Naive thymus-derived CD4-positive, alpha-beta T cell (primary cell): Measurements from ENCODE around the gene QTRT2. TPM values are rescaled to one million over a fixed set of nuclear protein-coding genes. Genes with fewer than 3 reads are reported as not detected.

ENCODE experiments used
- ATAC-seq: fragments of 150-1000 bp; cut with Tn5 transposase; 2 replicates; pipeline ENCODE4 v1.10.0; 2021; ENCODE audit warnings: mild to moderate bottlenecking, moderate library complexity
- CTCF ChIA-PET: fragments of 350-600 bp; sonication (Branson Sonifier 250); formaldehyde crosslinking; loops from one replicate; lab custom pipeline; 2021; ENCODE audit warnings: antibody characterized with exemption; lab: Charles Lee
- POLR2A ChIA-PET: fragments of 350-600 bp; sonication (Branson Sonifier 250); formaldehyde crosslinking; loops from one replicate; lab custom pipeline; 2021; ENCODE audit warnings: antibody characterized with exemption, inconsistent platforms; lab: Charles Lee
- DNase-seq, 9 donors: peaks; one replicate each; pipeline versions ENCODE4 v3.0.0 to v3.0.0-alpha.2; 2020 to 2022; ENCODE audit warnings: mixed read lengths in 1 of 9
- H3K27ac ChIP-seq: one replicate; pipeline ENCODE4 v1.7.0; 2013; ENCODE audit warnings: mild to moderate bottlenecking, low read depth, low read length, moderate library complexity
- H3K27me3 ChIP-seq, 2 donors: one replicate each; pipeline ENCODE4 v1.7.0; 2013; ENCODE audit warnings: low read length in 2 of 2, mild to moderate bottlenecking in 2 of 2, moderate library complexity in 2 of 2; ENCODE audit not compliant: control insufficient read depth in 2 of 2, insufficient read depth in 2 of 2
- H3K36me3 ChIP-seq, 3 experiments: 1 replicate in 2 of 3; 2 replicates in 1 of 3; pipeline ENCODE4 v1.7.0; 2013; ENCODE audit warnings: low read length in 3 of 3, mild to moderate bottlenecking in 3 of 3, moderate library complexity in 1 of 3; ENCODE audit not compliant: insufficient read depth in 3 of 3, control insufficient read depth in 2 of 3
- H3K4me1 ChIP-seq, 2 donors: one replicate each; pipeline ENCODE4 v1.7.0; 2013; ENCODE audit warnings: low read length in 2 of 2, mild to moderate bottlenecking in 2 of 2, moderate library complexity in 1 of 2; ENCODE audit not compliant: control insufficient read depth in 2 of 2, insufficient read depth in 2 of 2
- H3K4me3 ChIP-seq: 2 replicates; pipeline ENCODE4 v1.7.0; 2013; ENCODE audit warnings: mild to moderate bottlenecking, low read length
- H3K9me3 ChIP-seq, 3 experiments: 1 replicate in 2 of 3; 2 replicates in 1 of 3; pipeline ENCODE4 v1.7.0; 2013; ENCODE audit warnings: low read length in 3 of 3; ENCODE audit not compliant: control insufficient read depth in 2 of 3
- H3K27ac Mint-ChIP-seq, 9 donors: one replicate each; pipeline ENCODE4 v1.8.0; 2020 to 2022; ENCODE audit warnings: mixed read lengths in 9 of 9, mild to moderate bottlenecking in 8 of 9, moderate library complexity in 5 of 9, inconsistent platforms in 2 of 9
- H3K27me3 Mint-ChIP-seq, 5 donors: one replicate each; pipeline ENCODE4 v1.8.0; 2021 to 2022; ENCODE audit warnings: mixed read lengths in 5 of 5, mild to moderate bottlenecking in 1 of 5
- H3K36me3 Mint-ChIP-seq, 5 donors: one replicate each; pipeline ENCODE4 v1.8.0; 2020 to 2022; ENCODE audit warnings: mixed read lengths in 5 of 5, mild to moderate bottlenecking in 3 of 5, inconsistent platforms in 1 of 5
- H3K4me1 Mint-ChIP-seq, 7 donors: one replicate each; pipeline ENCODE4 v1.8.0; 2020 to 2022; ENCODE audit warnings: mixed read lengths in 7 of 7, mild to moderate bottlenecking in 3 of 7, inconsistent platforms in 1 of 7
- H3K4me3 Mint-ChIP-seq, 10 donors: one replicate each; pipeline ENCODE4 v1.8.0; 2020 to 2022; ENCODE audit warnings: mild to moderate bottlenecking in 10 of 10, mixed read lengths in 10 of 10, moderate library complexity in 6 of 10, inconsistent platforms in 2 of 10
- H3K9me3 Mint-ChIP-seq, 11 donors: one replicate each; pipeline ENCODE4 v1.8.0; 2020 to 2022; ENCODE audit warnings: mixed read lengths in 11 of 11, mild to moderate bottlenecking in 4 of 11, inconsistent platforms in 1 of 11, moderate library complexity in 1 of 11
- intact Hi-C, 2 donors: fragments of 100-400 bp; cut with micrococcal nuclease; formaldehyde crosslinking; loops; one replicate each; pipeline ENCODE4 v1.15.1; 2023
- polyA plus RNA-seq, 2 donors: library from polyadenylated mRNA; unstranded; fragments of 300-500 nt; fragmentation: Illumina TruSeq; gene quantifications; one replicate each; pipeline ENCODE4 v1.2.3, GENCODE V29; 2021
- total RNA-seq, 6 experiments: library from RNA in 5 of 6; stranded (reverse) in 5 of 6; gene quantifications; 1 replicate in 5 of 6; 2 replicates in 1 of 6; pipeline ENCODE4 v1.2.3 and lab custom pipeline; 2021 to 2026

Gene QTRT2
- total and polyA plus RNA-seq, 7 experiments from 2014 or later: 9.6 to 38.8 (median 32.5) TPM

DNA sequence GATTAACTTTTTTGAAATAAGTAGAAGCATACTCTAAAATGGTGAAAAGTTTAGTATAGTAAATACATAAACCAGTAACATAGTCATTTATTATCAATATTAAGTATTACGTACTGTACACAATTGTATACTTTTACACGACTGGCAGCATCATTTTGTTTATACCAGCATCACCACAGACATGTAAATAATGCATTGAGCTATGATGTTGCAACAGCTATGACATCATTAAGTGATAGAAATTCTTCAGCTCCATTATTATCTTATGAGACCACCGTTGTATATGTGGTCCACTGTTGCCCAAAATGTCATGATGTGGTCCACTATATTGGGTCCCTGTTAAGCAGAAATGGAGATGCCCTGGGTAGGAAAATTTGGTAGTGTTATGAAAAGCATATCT lies 71.0 kb downstream of the QTRT2 start:
- H3K27ac ChIP-seq: no peak overlapping the region
- Mint-ChIP-seq H3K36me3 (peaks cover 0 to 1% (median 0%) of the 10 kb centered on the region in 5 donors), H3K27ac (no peak overlapping the region), H3K9me3 (peaks cover 0 to 3% (median 0%) of the 10 kb centered on the region in 11 donors), H3K27me3 (peaks cover 0 to 13% (median 3%) of the 10 kb centered on the region in 5 donors), H3K4me3 (no peak overlapping the region), H3K4me1 (no peaks in the 10 kb centered on the region)
- ATAC-seq: no peak
- no peaks in the 10 kb centered on the region for H3K27me3 ChIP-seq
- no peak overlapping the region for H3K4me3 ChIP-seq
- intact Hi-C loops: no loop called here
- ChIA-PET CTCF (no interaction called here), POLR2A (no interaction called here)
- H3K36me3 ChIP-seq: no peaks in the 10 kb centered on the region
- no peak for DNase-seq
- H3K4me1 ChIP-seq: no peaks in the 10 kb centered on the region
- no peaks in the 10 kb centered on the region for H3K9me3 ChIP-seq

- intact Hi-C loops: no loop called here
- Histone ChIP-seq H3K4me1 (no peaks in the 10 kb centered on the region), H3K4me3 (no peak overlapping the region), H3K9me3 (no peaks in the 10 kb centered on the region), H3K36me3 (no peaks in the 10 kb centered on the region), H3K27ac (no peak overlapping the region), H3K27me3 (no peaks in the 10 kb centered on the region)
- Mint-ChIP-seq H3K27me3 (peaks cover 0 to 12% (median 3%) of the 10 kb centered on the region in 5 donors), H3K9me3 (peaks cover 0 to 3% (median 0%) of the 10 kb centered on the region in 11 donors), H3K36me3 (peaks cover 0 to 1% (median 0%) of the 10 kb centered on the region in 5 donors), H3K27ac (no peak overlapping the region), H3K4me3 (no peak overlapping the region), H3K4me1 (no peaks in the 10 kb centered on the region)
- DNase-seq: no peak
- no peak for ATAC-seq
- ChIA-PET POLR2A (no interaction called here), CTCF (interaction anchor here (1.0 kb wide), 1 partner anchor 256 kb away, joined by 4 read pairs; no protein-coding TSS in a partner anchor)
Observed at GRCh38 chr3:114128231-114128630, 71.7 kb downstream of the QTRT2 start.

DNA sequence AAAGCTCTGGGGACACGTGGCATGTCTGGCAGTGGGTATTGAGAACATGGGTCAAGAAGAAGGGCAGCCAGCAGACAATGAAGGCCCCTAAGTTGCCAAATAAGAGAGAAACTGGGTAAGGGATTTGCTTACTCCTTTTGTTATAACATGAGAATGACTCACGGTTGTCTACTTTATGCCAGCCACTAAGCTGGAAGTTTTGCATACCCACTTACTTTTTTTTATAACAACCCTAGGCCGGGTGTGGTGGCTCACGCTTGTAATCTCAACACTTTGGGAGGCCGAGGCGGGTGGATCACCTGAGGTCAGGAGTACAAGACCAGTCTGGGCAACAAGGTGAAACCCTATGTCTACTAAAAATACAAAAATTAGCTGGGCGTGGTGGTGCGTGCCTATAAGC lies 72.3 kb downstream of the QTRT2 start:
- DNase-seq (no peak), ATAC-seq (no peak)
- Mint-ChIP-seq H3K4me3 (no peak overlapping the region), H3K36me3 (peaks cover 0 to 1% (median 0%) of the 10 kb centered on the region in 5 donors), H3K9me3 (peaks cover 0 to 2% (median 0%) of the 10 kb centered on the region in 11 donors), H3K4me1 (no peaks in the 10 kb centered on the region), H3K27ac (peak overlapping the region in 1 of 9 donors; percentile 23), H3K27me3 (peaks cover 0 to 6% (median 3%) of the 10 kb centered on the region in 5 donors)
- Histone ChIP-seq H3K4me3 (no peak overlapping the region), H3K4me1 (no peaks in the 10 kb centered on the region), H3K9me3 (no peaks in the 10 kb centered on the region), H3K27me3 (no peaks in the 10 kb centered on the region), H3K36me3 (no peaks in the 10 kb centered on the region), H3K27ac (no peak overlapping the region)
- intact Hi-C loops: no loop called here
- POLR2A ChIA-PET: no interaction called here
- CTCF ChIA-PET: interaction anchor here (1.0 kb wide), 1 partner anchor 255 kb away, joined by 4 read pairs; no protein-coding TSS in a partner anchor

DNA sequence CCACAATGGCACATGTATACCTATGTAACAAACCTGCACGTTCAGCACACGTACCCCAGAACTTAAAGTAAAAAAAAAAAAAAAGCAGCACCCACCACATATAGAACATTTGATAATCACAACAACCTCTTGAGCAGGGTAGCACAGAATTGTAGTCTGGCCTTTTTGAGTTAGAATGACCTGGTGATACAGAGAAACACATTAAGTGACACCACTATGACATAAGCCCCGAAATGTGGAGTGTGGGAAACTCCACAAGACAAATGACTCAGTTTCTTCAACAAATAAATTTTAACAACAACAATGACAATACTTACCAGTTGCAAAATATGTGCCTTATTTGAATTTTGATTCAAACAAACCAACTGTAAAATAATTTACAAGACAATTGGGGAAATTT lies 76.0 kb downstream of the QTRT2 start:
- H3K36me3 Mint-ChIP-seq: peaks cover 0 to 4% (median 0%) of the 10 kb centered on the region in 5 donors
- Histone ChIP-seq H3K27me3 (no peaks in the 10 kb centered on the region), H3K4me1 (no peaks in the 10 kb centered on the region), H3K4me3 (no peak overlapping the region), H3K36me3 (no peaks in the 10 kb centered on the region), H3K27ac (no peak overlapping the region), H3K9me3 (no peaks in the 10 kb centered on the region)
- H3K4me1 Mint-ChIP-seq: no peaks in the 10 kb centered on the region
- H3K9me3 Mint-ChIP-seq: peaks cover 0 to 4% (median 0%) of the 10 kb centered on the region in 11 donors
- no peak for DNase-seq
- no peak overlapping the region for H3K27ac Mint-ChIP-seq
- intact Hi-C loops: no loop called here
- POLR2A ChIA-PET: no interaction called here
- CTCF ChIA-PET: no interaction called here
- no peak overlapping the region for H3K4me3 Mint-ChIP-seq
- peaks cover 0 to 6% (median 3%) of the 10 kb centered on the region in 5 donors for H3K27me3 Mint-ChIP-seq
- no peak for ATAC-seq

DNA sequence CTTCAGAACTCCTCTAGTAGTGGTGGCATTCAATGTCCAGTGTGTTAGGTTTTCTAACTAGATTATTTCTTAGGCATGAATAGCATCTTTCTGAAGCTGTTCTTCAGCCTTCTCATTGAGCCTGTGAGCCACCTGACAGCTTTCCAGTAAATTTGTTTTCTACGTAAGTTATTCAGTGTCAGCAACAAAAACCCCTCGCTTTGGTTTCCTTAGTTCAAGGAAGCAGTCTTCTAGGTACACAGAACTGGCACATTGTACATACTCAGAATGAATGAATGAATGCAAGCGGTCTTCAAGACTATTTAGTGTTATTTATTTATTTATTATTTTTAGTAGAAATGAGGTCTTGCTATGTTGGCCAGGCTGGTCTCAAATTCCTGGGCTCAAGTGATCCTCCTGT lies 77.4 kb downstream of the QTRT2 start:
- no peak overlapping the region for H3K27ac Mint-ChIP-seq
- Histone ChIP-seq H3K9me3 (no peaks in the 10 kb centered on the region), H3K27ac (no peak overlapping the region), H3K36me3 (no peaks in the 10 kb centered on the region), H3K4me3 (no peak overlapping the region), H3K27me3 (no peaks in the 10 kb centered on the region), H3K4me1 (no peaks in the 10 kb centered on the region)
- H3K4me3 Mint-ChIP-seq: no peak overlapping the region
- peaks cover 0 to 4% (median 0%) of the 10 kb centered on the region in 11 donors for H3K9me3 Mint-ChIP-seq
- H3K27me3 Mint-ChIP-seq: peaks cover 0 to 6% (median 3%) of the 10 kb centered on the region in 5 donors
- H3K4me1 Mint-ChIP-seq: no peaks in the 10 kb centered on the region
- ATAC-seq (no peak), DNase-seq (no peak)
- CTCF ChIA-PET: no interaction called here
- H3K36me3 Mint-ChIP-seq: peaks cover 0 to 4% (median 0%) of the 10 kb centered on the region in 5 donors
- POLR2A ChIA-PET: no interaction called here
- intact Hi-C loops: no loop called here

Other genes with a start within 250 kb of the QTRT2 start
- gene GRAMD1C, start 217.9 kb upstream of the QTRT2 start, total RNA-seq: under 1 TPM in 4 of 5 experiments, not detected in 1; 0.22 to 0.54 (median 0.28) TPM
- gene GRAMD1C, start 217.9 kb upstream of the QTRT2 start, polyA plus RNA-seq: under 1 TPM in 1 of 2 donors, not detected in 1; 0.13 TPM
- 1 to 10 TPM; 2.1 to 3.4 (median 3.2) TPM for gene ZDHHC23, start 108.7 kb upstream of the QTRT2 start, total RNA-seq
- under 1 TPM; 0.47 to 0.55 TPM for gene ZDHHC23, start 108.7 kb upstream of the QTRT2 start, polyA plus RNA-seq
- 1 to 10 TPM; 3.9 to 8.8 (median 5.1) TPM for gene CCDC191, start 211 bp upstream of the QTRT2 start, total RNA-seq
- gene CCDC191, start 211 bp upstream of the QTRT2 start, polyA plus RNA-seq: 1 to 10 TPM; 1.4 to 2.4 TPM
- not detected for gene DRD3, start 122.3 kb downstream of the QTRT2 start, total RNA-seq
- not detected for gene DRD3, start 122.3 kb downstream of the QTRT2 start, polyA plus RNA-seq
- gene ZNF80, start 180.8 kb downstream of the QTRT2 start, total RNA-seq: under 1 TPM; 0.27 to 0.65 (median 0.61) TPM
- under 1 TPM in 1 of 2 donors, not detected in 1; 0.35 TPM for gene ZNF80, start 180.8 kb downstream of the QTRT2 start, polyA plus RNA-seq
- 10 to 100 TPM in 1 of 5 experiments, 1 to 10 TPM in 4; 1.3 to 14.9 (median 3.8) TPM for gene TIGIT, start 237.3 kb downstream of the QTRT2 start, total RNA-seq
- gene TIGIT, start 237.3 kb downstream of the QTRT2 start, polyA plus RNA-seq: 1 to 10 TPM in 1 of 2 donors, under 1 TPM in 1; 0.63 to 2.8 TPM